MCF 10A (cell line): ENCODE results near the gene GAB4. TPM values are rescaled to one million over a fixed set of nuclear protein-coding genes. Genes with fewer than 3 reads are reported as not detected.

Experiments used
- BruUV-seq: library from RNA; stranded (reverse); fragments of 400-500 nt; replicated peaks from 2 replicates; lab custom pipeline; 2021; lab: Mats Ljungman, UMichigan
- CTCF ChIA-PET: fragments of 300-600 bp; sonication (Branson Sonifier 250); formaldehyde crosslinking; extraction: SDS; loops from one replicate; lab custom pipeline; 2021; ENCODE audit warnings: antibody characterized with exemption, inconsistent platforms; lab: Yijun Ruan, JAX
- POLR2A ChIA-PET: fragments of 300-600, 350-650 bp; sonication (Branson Sonifier 250); formaldehyde crosslinking; extraction: SDS; loops from one replicate; lab custom pipeline; 2020; ENCODE audit warnings: antibody characterized with exemption, inconsistent platforms; lab: Yijun Ruan, JAX
- DNase-seq: peaks from one replicate; pipeline ENCODE4 v3.0.0-alpha.2; 2018; ENCODE audit not compliant: unreplicated experiment
- H3K27ac Mint-ChIP-seq: one replicate; pipeline ENCODE4 v1.8.0; 2022; ENCODE audit warnings: mild to moderate bottlenecking, low read depth, mixed read lengths; ENCODE audit not compliant: unreplicated experiment
- H3K27me3 Mint-ChIP-seq: one replicate; pipeline ENCODE4 v1.8.0; 2022; ENCODE audit warnings: mixed read lengths; ENCODE audit not compliant: insufficient read depth, unreplicated experiment
- H3K36me3 Mint-ChIP-seq: one replicate; pipeline ENCODE4 v1.8.0; 2022; ENCODE audit warnings: mild to moderate bottlenecking, moderate library complexity, mixed read lengths; ENCODE audit not compliant: insufficient read depth, unreplicated experiment
- H3K4me1 Mint-ChIP-seq: one replicate; pipeline ENCODE4 v1.8.0; 2022; ENCODE audit warnings: mixed read lengths; ENCODE audit not compliant: insufficient read depth, unreplicated experiment
- H3K4me3 Mint-ChIP-seq: one replicate; pipeline ENCODE4 v1.8.0; 2022; ENCODE audit warnings: mild to moderate bottlenecking, moderate library complexity, mixed read lengths; ENCODE audit not compliant: unreplicated experiment
- H3K9me3 Mint-ChIP-seq: one replicate; pipeline ENCODE4 v1.8.0; 2022; ENCODE audit warnings: mixed read lengths; ENCODE audit not compliant: unreplicated experiment
- intact Hi-C: fragments of 100-400 bp; cut with micrococcal nuclease; formaldehyde crosslinking; loops from 2 replicates; pipeline ENCODE4 v1.14.1; 2022
- total RNA-seq: library from RNA; stranded (reverse); gene quantifications from 2 replicates; pipeline ENCODE4 v1.2.3, GENCODE V29; 2022
- TF ChIP-seq, protein P1 (sequence below): fragments of 200-600 bp; IDR thresholded peaks from one replicate; pipeline ENCODE4 v1.8.0; 2022; ENCODE audit warnings: antibody characterized with exemption, mild to moderate bottlenecking; ENCODE audit not compliant: unreplicated experiment

The GAB4 gene
- total RNA-seq, 1 experiment from 2014 or later, result not detected

DNA sequence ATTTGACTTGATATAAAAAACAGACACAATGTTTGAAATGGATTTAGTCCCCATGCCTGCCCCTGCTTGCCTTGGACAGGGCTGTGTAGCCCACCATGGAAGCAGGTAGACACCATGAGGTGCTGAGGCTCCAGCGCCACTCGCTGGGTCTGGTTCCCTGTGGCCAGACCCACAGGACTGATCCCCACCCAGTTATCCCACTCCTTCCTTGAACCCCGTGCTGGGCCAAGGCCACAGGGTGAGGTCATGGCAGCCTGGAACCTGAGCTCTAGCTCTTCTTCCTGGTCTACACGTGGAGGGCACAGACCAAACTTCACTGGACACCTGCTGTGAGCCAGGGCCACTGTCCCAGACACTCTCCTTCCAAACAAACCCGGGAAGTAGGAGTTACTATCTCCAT, 42.5 kb downstream of the GAB4 start:
- POLR2A ChIA-PET, result interaction anchor here (0.7 kb wide), 1 partner anchor 16 kb away, joined by 3 read pairs; no protein-coding TSS in a partner anchor
- H3K9me3 Mint-ChIP-seq, result no peaks in the 10 kb centered on the region
- CTCF ChIA-PET, result no interaction called here
- DNase-seq, result no peak
- H3K4me3 Mint-ChIP-seq, result no peak overlapping the region
- no TSS peak for BruUV-seq
- intact Hi-C loops, result no loop called here
- H3K4me1 Mint-ChIP-seq, result no peaks in the 10 kb centered on the region
- H3K27ac Mint-ChIP-seq, result no peak overlapping the region
- no peaks in the 10 kb centered on the region for H3K36me3 Mint-ChIP-seq
- TF ChIP-seq, protein P1, sequence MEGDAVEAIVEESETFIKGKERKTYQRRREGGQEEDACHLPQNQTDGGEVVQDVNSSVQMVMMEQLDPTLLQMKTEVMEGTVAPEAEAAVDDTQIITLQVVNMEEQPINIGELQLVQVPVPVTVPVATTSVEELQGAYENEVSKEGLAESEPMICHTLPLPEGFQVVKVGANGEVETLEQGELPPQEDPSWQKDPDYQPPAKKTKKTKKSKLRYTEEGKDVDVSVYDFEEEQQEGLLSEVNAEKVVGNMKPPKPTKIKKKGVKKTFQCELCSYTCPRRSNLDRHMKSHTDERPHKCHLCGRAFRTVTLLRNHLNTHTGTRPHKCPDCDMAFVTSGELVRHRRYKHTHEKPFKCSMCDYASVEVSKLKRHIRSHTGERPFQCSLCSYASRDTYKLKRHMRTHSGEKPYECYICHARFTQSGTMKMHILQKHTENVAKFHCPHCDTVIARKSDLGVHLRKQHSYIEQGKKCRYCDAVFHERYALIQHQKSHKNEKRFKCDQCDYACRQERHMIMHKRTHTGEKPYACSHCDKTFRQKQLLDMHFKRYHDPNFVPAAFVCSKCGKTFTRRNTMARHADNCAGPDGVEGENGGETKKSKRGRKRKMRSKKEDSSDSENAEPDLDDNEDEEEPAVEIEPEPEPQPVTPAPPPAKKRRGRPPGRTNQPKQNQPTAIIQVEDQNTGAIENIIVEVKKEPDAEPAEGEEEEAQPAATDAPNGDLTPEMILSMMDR, result no peak
- H3K27me3 Mint-ChIP-seq, result no peaks in the 10 kb centered on the region

DNA sequence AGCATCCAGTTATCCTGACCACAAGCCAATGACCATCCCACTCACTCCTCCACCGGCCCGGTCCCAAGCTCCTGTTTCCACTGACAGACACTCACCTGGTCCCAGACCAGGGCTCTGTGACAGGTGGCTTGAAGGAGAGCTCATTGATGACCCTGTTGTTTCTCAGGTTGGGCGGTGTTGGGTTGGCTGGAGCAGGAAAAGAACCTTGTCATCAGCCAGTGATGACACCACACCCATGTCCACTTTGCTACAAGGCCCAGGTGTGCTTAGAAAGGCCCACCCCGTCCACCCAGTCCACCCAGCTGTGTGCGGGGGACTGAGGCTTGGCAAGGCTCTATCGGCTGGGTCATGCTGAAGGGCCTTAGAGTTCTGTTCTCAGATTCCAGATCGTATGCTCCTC, 42.9 kb downstream of the GAB4 start:
- Mint-ChIP-seq H3K9me3 (no peaks in the 10 kb centered on the region), H3K27ac (no peak overlapping the region), H3K27me3 (no peaks in the 10 kb centered on the region), H3K4me1 (no peaks in the 10 kb centered on the region), H3K4me3 (no peak overlapping the region), H3K36me3 (no peaks in the 10 kb centered on the region)
- no TSS peak for BruUV-seq
- intact Hi-C loops, result no loop called here
- TF ChIP-seq, protein P1, result no peak
- ChIA-PET POLR2A (no interaction called here), CTCF (interaction anchor here (0.6 kb wide), 1 partner anchor 114 kb away, joined by 3 read pairs; no protein-coding TSS in a partner anchor)
- DNase-seq, result no peak

DNA sequence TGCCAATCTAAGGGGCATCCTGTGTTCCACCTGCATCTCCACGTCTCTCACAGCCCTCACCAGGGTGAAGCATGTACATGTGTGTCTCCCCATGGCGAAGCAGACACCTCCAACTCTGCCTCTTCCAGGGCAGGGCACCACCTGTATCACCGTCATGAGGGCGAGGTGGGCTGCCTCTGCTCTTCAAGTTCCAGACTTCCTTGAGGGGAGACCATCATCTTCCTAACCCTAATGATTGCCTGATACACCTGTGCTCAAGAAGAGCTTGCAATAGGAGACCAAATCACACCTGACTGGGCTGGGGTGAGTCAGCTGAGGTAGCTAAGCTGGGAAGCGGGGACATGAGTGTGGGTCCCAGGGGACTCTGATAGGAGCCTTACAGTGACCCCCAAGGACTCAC, 43.7 kb downstream of the GAB4 start:
- no peak overlapping the region for H3K27ac Mint-ChIP-seq
- TF ChIP-seq, protein P1, result no peak
- no peak for DNase-seq
- no TSS peak for BruUV-seq
- H3K36me3 Mint-ChIP-seq, result no peaks in the 10 kb centered on the region
- H3K4me1 Mint-ChIP-seq, result no peaks in the 10 kb centered on the region
- CTCF ChIA-PET, result no interaction called here
- intact Hi-C loops, result no loop called here
- H3K4me3 Mint-ChIP-seq, result no peak overlapping the region
- no peaks in the 10 kb centered on the region for H3K9me3 Mint-ChIP-seq
- H3K27me3 Mint-ChIP-seq, result no peaks in the 10 kb centered on the region
- POLR2A ChIA-PET, result no interaction called here

DNA sequence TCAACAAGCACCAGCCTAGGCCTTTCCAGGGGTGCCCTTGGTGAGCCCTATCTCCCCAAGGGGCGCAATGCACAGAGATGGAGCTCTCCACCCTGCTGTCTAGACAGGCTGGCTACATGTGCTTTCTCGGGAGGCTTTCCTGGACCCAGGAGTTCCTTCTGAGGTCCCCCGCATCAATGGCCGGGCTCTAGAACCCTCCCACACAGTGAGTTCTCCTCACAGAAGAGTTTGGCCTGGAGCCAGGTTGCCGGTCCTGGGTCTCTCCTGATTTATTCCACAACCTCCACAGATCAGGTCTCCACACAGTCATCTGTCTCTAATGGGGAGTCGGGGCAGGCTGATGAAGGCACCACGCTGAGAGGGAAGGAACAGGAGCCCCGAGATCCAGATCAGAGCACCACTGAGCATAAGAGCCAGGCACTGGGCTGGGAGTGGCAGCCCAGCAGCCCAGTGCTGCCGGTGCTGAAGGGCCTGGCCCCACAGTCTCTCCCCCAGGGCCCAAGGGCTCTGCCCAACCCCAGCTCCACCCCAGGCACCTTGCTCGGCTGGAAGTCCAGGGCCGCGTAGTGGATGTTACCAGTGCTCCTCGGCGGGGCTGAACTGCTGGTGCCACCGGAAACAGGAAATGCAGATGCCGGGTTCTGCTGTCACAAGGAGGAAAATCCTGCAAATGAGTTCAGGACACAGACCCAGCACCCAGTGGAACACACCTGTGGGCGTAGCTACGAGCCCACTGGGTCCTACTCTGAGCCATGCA, 44.7 kb downstream of the GAB4 start:
- no peaks in the 10 kb centered on the region for H3K36me3 Mint-ChIP-seq
- ChIA-PET CTCF (no interaction called here), POLR2A (no interaction called here)
- TF ChIP-seq, protein P1, result no peak
- no peak for DNase-seq
- H3K4me1 Mint-ChIP-seq, result no peaks in the 10 kb centered on the region
- intact Hi-C loops, result no loop called here
- no peak overlapping the region for H3K27ac Mint-ChIP-seq
- no peak overlapping the region for H3K4me3 Mint-ChIP-seq
- no peaks in the 10 kb centered on the region for H3K27me3 Mint-ChIP-seq
- H3K9me3 Mint-ChIP-seq, result no peaks in the 10 kb centered on the region
- no TSS peak for BruUV-seq
